HUDEP-2 (cell line): ENCODE results near the gene PAX7.
"Not testable (repeated sequence)": the region's sequence is repeated elsewhere in the genome, so short reads cannot be mapped to it uniquely, and the experiment has no call there.

ENCODE experiments used
- DNase-seq, 76 experiments: peaks; one replicate each; lab custom pipeline; 2025; ENCODE audit not compliant: unreplicated experiment in 76 of 76; lab: John Stamatoyannopoulos, UW

Gene PAX7

GRCh38 chr1:18630511-18631495, at the start of gene PAX7:
PAX7 (plus strand) TSS chr1:18630846; CDS start chr1:18631604, 758 bp downstream.
- DNase-seq, result no peak

- DNase-seq, result peak in 21 of 76 experiments; percentile 3 to 43 (median 21)
These were observed 49.2 kb upstream of the PAX7 start for GRCh38 chr1:18581420-18581880.

- DNase-seq, result no peak
These were observed 47.8 kb upstream of the PAX7 start for GRCh38 chr1:18582890-18583289.

GRCh38 chr1:18583326-18583941, 47.2 kb upstream of the PAX7 start:
- no peak for DNase-seq

- DNase-seq, result not testable (repeated sequence)
These were observed 44.6 kb upstream of the PAX7 start for GRCh38 chr1:18586016-18586415.

GRCh38 chr1:18588093-18588492, 42.6 kb upstream of the PAX7 start:
- DNase-seq, result no peak

GRCh38 chr1:18592368-18592767, 38.3 kb upstream of the PAX7 start:
- DNase-seq, result no peak

- DNase-seq, result peak in 29 of 76 experiments; percentile 1 to 60 (median 14)
These were observed 33.2 kb upstream of the PAX7 start for GRCh38 chr1:18597160-18598042.

DNA sequence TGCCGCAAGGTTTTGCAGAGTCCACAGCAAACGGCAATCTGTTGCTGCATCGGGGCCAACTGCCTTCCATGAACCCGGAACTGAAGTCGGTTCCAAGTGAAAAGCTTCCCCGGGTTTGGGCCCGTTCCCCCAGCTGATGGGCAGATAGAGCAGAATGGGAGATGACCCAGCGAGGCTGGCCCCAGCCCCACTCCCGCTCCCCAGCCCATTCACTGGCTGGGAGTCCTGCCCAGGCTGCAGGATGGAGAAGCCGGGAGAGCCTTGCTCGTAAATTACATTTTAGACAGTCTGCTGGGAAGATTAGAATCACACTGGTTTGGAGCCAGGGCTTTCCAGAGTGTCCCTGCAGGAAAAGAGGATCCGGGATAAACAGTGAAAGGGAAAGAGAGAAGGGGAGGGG, 31.6 kb upstream of the PAX7 start:
- no peak for DNase-seq

DNA sequence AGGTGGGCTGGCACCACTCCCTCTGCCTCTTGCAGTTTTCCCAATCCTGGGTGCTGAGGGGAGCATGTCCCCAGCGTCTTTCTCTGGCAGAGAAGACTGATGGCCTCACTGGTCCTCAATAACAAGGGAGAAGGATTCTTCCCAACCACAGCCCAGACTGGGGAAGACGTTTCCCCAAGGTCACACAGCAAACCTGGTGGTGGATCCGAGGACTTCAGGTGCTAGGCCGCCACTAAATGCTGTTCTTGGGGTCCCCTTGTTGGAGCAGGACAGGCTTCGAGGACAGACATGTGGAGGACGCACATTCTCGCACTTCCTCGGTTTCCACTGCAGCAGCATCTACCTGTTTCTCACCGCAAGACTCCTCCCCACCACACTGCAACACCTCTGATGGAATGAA, 30.9 kb upstream of the PAX7 start:
- DNase-seq, result no peak

DNA sequence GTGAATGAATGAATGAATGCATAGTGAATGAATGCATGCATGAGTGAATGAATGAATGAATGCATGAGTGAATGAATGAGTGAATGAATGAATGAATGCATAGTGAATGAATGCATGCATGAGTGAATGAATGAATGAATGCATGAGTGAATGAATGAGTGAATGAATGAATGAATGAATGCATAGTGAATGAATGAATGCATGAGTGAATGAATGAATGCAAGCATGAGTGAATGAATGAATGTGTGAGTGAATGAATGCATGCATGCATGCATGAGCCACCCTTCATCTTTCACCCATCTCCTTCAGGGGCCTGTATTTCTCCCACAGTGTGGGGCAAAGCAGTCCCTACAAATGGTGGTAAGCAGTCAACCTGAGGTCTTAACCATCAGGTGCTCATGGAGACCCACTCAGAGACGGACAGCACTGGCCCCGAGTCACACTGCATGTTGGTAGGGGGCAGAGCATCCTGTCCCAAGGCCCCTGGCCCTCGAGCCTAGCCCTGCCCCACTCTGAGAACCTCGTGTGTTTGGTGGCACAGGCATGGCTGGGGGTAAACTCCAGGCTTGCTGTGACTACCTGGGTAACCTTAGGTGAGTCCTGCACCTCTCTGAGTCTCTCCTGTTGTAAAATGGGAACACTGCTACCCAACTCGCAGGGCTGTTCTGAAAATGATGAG, 28.0 kb upstream of the PAX7 start:
- DNase-seq, result no peak

- no peak for DNase-seq
These were observed 27.3 kb upstream of the PAX7 start for GRCh38 chr1:18603212-18603852.

DNA sequence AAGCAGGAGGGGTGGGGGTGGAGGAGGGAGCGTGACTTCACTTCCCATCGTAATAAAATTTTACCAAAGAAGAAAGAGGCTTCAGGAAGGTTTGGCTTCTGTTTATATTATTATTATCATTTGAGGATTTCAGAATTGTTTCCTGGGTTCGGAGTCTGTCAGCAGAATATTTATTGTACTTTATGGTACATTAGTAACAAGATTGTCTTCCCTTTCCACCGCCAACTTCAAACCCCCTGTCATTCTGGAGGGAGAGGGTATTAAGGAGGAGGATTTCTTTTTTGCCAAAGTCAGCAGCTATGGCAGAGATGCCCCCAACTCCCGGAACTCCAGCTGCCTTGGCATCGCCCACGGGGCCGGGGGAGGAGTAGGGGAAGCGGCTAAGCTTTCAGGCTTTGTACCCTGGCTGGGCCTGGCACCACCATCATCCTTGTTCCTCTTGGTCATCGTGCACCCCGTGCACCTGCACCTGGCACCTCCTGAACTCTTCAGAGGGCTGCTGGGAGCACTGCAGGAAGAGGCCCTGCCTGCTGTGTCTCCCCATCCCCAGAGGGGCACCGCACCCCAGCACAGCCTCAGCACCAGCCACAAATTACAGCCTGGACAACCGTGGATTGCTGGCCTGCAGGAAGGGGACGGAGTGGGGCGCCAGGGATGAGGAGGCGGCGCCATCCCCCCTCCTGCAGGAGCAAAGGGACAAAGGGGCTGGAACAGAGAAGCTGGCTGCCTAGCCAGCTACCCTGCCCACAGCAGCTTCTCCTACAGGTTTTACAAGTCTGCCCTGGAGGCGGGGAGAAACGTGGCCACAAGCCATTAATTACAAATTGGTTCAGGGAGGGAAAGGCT, 24.0 kb upstream of the PAX7 start:
- no peak for DNase-seq

- DNase-seq, result no peak
These were observed 23.3 kb upstream of the PAX7 start for GRCh38 chr1:18607289-18607760.

- peak in 3 of 76 experiments; percentile 2 to 24 (median 2) for DNase-seq
These were observed 22.1 kb upstream of the PAX7 start for GRCh38 chr1:18608534-18608933.

- no peak for DNase-seq
These were observed 19.3 kb upstream of the PAX7 start for GRCh38 chr1:18611311-18611710.

DNA sequence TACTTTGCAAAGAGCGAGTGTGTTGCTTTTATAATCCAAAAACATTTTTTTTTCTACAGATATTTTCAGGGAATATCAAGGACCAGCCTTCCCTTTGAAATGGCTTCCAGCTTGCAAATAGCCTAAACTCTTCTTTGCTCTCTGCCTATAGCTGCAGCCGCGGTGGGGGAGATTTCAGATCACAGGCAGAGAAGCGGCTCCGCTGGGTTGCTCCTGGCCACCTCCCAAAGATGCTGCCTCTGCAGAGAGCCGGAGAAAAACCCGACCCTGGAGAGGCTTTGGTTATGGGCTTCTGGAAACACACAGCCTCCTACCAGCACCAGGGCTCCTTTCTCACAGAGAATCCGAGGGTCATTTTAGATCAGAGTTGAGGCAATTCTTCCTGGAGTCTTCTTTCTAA, 18.6 kb upstream of the PAX7 start:
- no peak for DNase-seq

DNA sequence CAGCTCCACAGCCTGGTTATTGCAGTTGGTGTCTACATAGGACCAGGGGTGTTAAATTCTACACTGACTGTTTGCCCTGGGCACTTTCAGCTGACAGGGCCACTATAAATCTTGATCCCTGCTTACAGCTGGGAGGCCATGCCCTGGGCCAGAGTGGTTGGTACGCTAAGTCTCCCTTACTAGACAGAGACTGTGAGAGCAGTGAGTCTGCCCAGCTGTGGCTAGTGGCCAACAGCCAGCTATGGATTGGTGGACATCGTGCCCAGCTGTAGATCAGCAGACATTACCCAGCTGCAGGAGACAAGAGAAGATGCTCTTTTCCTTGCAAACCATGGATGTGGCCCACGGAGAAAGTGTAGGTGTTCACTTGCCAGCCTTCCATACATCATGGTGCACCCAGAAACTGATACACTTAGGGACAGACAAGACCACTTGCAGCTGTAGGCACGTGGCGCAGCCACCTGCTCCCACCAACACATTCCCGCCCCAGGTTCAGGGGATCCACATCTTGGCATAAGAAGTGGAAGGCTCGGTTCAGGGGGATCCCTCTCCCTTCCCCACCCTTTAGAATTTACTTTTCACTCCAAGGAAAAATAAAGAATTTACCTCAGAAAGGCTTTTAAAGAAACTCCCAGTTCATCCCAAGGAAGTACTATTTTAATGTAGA, 16.4 kb upstream of the PAX7 start:
- DNase-seq, result no peak
